ENCODE data around the gene CALCOCO1. TPM values are rescaled to one million over a fixed set of nuclear protein-coding genes. Genes with fewer than 3 reads are reported as not detected.

CALCOCO1 gene
- total RNA-seq, 1 donor from 2014 or later = 68.4 TPM

DNA sequence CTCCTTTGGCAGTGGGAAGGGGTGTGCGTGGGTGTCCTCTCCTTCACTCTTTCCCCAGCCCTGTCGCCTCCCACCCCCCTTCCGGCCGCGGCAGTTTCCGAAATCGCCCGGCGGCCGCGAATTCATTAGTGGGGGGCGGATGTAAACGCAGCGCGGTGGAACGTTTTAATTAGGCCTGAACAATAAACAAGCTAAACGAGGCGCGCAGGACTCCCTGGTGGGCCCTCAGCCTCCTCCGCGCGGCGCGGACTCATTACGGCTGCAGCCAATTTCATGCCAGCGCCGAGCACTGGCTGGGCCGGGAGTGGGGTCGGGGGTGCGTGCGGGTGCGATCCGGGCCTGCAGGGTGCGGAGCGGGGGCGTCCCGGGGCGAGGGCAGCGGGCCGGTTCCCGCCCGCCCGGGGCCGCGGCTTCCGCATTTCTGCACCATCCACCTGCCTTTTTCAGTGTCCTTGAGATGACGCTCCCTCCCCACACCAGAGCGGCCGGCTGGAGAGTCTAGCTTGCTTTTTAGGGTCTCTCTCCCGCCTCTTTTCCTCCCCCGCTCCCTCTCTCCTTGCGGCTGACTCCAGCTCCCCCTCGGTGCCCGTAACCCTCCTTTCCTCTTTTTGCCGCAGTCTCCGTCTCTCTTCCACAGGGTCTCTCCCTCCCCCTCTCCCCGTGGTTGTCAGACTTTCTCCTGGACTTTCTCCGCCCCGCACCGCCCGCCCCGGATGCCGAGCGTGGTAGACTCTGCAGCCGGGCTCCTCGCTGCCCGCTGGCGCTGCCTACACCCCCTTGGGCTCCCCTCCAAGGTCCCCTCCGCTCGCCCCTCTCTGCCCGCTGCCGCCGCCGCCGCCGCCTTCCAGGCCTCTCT lies 24.3 kb upstream of the CALCOCO1 start, which contains the start of gene CISTR:
CISTR (minus strand) TSS at position 644 of the 856 bp plus-strand sequence.
- no peaks in the 10 kb centered on the region for H3K36me3 ChIP-seq (ENCODE audit: control insufficient read depth, insufficient read depth, low read length)
- peaks cover 90% of the 10 kb centered on the region for H3K27me3 ChIP-seq (ENCODE audit: control insufficient read depth, insufficient read depth, low read length)
- no peak for DNase-seq (ENCODE audit: low read depth)
- peak within 1 kb of the TSS; percentile 31 for H3K4me3 ChIP-seq (ENCODE audit: low read depth, low read length)
- TF ChIP-seq, protein P1, sequence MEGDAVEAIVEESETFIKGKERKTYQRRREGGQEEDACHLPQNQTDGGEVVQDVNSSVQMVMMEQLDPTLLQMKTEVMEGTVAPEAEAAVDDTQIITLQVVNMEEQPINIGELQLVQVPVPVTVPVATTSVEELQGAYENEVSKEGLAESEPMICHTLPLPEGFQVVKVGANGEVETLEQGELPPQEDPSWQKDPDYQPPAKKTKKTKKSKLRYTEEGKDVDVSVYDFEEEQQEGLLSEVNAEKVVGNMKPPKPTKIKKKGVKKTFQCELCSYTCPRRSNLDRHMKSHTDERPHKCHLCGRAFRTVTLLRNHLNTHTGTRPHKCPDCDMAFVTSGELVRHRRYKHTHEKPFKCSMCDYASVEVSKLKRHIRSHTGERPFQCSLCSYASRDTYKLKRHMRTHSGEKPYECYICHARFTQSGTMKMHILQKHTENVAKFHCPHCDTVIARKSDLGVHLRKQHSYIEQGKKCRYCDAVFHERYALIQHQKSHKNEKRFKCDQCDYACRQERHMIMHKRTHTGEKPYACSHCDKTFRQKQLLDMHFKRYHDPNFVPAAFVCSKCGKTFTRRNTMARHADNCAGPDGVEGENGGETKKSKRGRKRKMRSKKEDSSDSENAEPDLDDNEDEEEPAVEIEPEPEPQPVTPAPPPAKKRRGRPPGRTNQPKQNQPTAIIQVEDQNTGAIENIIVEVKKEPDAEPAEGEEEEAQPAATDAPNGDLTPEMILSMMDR (IDR thresholded peaks at IDR 0.05; ENCODE audit: insufficient read depth, low read length, poor library complexity, severe bottlenecking) = no peak

DNA sequence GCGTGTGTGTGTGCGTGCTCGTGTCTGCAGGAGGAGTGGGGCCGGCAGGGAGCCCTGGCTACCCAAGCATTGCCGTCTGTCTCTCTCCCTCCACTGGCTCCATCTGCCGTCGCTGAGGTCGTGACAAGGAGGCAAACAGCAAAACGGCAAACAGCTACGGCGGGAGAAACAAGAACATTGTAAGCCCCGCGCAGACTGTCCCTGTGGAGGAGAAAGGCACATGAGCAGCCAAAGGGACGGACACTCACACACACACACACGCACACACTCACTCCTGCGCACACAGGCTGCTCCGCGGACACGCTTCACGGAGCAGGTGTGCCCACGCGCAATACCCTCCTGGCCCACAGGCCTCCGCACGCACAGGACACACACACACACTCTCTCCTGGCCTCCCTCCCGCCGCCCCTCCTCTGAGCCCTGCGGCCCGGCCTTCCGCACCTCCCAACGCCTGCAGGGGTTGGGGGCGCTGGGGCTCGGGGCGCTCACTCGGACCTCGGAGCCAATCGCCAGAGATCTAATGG lies 23.6 kb upstream of the CALCOCO1 start:
- TF ChIP-seq, protein P1 (IDR thresholded peaks at IDR 0.05; ENCODE audit: insufficient read depth, low read length, poor library complexity, severe bottlenecking) = no peak
- Histone ChIP-seq H3K4me3 (ENCODE audit: low read depth, low read length) (peak overlapping the region; percentile 31), H3K36me3 (ENCODE audit: control insufficient read depth, insufficient read depth, low read length) (no peaks in the 10 kb centered on the region), H3K27me3 (ENCODE audit: control insufficient read depth, insufficient read depth, low read length) (peaks cover 88% of the 10 kb centered on the region)
- DNase-seq (ENCODE audit: low read depth) = no peak

DNA sequence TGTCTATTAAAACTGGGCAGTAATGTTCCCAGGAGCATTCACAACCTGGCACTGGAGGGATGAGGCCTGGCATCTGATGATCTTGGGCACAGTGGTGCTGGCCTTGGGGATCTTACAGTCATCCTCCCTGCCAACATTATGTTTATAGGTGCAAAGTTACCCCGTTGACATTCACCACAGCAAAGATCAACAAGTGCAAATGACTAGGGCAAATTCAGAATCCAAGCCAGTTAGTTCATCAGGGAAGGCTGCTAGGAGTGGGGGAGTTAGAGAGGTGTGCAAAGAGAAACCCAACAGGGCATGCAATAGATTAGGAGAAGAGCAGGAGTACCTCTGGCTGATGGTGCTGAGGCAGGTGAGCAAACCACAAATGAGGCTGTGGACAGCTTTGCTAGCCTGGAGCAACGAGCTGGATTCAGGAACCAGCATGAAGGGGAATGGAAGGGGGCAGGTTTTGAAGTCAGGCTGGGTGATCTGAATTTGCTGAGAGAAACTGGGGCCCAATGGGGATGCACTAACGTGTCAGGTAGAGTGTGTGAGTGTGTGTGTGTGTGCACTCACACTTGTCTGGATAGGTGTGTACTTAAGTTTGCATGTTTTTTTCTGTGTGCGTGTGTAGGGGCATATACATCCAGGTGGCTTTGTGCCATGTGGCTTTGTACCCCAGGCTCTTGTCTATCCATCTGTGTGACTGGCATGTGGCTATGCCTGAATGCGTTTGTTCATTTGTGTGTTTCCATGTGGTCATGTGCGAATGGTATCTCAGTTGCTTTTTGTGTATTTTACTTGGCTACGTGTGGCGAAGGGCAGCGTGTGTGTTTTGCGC lies 22.9 kb upstream of the CALCOCO1 start:
- no peaks in the 10 kb centered on the region for H3K36me3 ChIP-seq (ENCODE audit: control insufficient read depth, insufficient read depth, low read length)

DNA sequence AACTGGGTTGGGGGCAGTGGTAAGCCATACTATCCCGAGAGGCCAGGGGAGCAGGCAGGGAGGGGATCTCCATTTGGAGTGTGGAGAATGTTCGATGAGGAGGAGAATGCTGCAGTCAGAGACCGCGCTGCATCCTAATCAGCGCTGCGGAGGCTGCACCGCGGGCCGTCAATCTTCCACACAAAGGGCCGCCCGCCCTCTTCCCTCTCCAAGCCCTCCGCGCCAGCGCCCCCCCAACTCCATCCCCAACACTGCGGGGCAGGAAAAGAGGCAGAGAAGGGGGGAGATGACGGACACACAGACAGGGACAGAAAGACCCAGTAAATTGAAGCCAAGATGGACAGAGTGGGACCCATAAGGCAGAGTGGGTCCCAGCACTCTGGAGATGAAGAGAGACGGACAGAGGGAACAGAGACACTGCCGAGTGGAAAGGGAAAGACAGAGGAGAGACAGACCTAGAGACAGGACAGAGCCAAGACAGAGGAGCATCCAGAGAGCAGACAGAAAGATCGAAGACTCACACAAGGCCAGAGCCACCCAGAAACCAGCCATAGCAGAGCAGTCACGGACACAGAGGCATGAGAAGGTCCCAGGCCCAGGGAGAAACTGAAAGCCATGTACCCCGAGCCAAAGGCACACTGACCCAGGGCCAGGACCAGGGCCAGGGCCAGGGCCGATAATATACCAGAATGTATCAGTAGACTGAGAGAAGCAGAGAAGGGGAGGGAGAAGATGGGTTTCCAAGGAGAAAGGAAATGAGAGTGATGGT lies 21.0 kb upstream of the CALCOCO1 start:
- H3K36me3 ChIP-seq (ENCODE audit: control insufficient read depth, insufficient read depth, low read length) = no peaks in the 10 kb centered on the region
- H3K4me3 ChIP-seq (ENCODE audit: low read depth, low read length) = no peak overlapping the region
- DNase-seq (ENCODE audit: low read depth) = no peak
- peaks cover 88% of the 10 kb centered on the region for H3K27me3 ChIP-seq (ENCODE audit: control insufficient read depth, insufficient read depth, low read length)
- TF ChIP-seq, protein P1 (IDR thresholded peaks at IDR 0.05; ENCODE audit: insufficient read depth, low read length, poor library complexity, severe bottlenecking) = no peak

More for the DNA sequence above, 22.9 kb upstream of the CALCOCO1 start:
- no peak overlapping the region for H3K4me3 ChIP-seq (ENCODE audit: low read depth, low read length)
- TF ChIP-seq, protein P1 (IDR thresholded peaks at IDR 0.05; ENCODE audit: insufficient read depth, low read length, poor library complexity, severe bottlenecking) = no peak
- peaks cover 87% of the 10 kb centered on the region for H3K27me3 ChIP-seq (ENCODE audit: control insufficient read depth, insufficient read depth, low read length)
- DNase-seq (ENCODE audit: low read depth) = no peak

DNA sequence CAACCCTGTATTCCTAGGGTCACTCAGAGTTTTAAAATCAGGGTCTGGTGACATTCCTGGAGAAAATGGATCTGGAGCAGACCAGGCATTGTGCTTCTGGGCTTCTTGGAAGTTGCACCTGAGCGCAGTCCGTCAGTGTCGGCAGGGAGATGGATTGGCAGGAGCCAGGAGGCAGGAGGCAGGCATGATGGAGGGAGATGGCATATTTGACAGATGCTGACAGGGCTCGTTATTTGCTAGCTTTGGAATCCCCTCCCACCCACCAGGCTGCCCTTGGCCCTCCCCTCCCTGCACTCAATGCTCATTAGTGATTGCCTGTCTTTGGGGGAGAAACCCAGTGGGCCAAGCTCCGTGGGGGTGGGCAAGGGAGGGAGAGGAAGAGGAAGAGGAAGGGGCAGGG lies 19.8 kb upstream of the CALCOCO1 start:
- Histone ChIP-seq H3K36me3 (ENCODE audit: control insufficient read depth, insufficient read depth, low read length) (no peaks in the 10 kb centered on the region), H3K27me3 (ENCODE audit: control insufficient read depth, insufficient read depth, low read length) (peaks cover 86% of the 10 kb centered on the region), H3K4me3 (ENCODE audit: low read depth, low read length) (no peak overlapping the region)
- TF ChIP-seq, protein P1 (IDR thresholded peaks at IDR 0.05; ENCODE audit: insufficient read depth, low read length, poor library complexity, severe bottlenecking) = no peak
- no peak for DNase-seq (ENCODE audit: low read depth)
